NCI-H1417 (cell line): ENCODE data around the gene SLC25A13.

Source experiments
- DNase-seq, 3 experiments: peaks; one replicate each; lab custom pipeline; 2025; lab: John Stamatoyannopoulos, UW

Gene SLC25A13

GRCh38 chr7:96322847-96323461, 1.1 kb upstream of the SLC25A13 start:
- DNase-seq, result no peak

- DNase-seq, result no peak
Measured at GRCh38 chr7:96322373-96322695, 436 bp upstream of the SLC25A13 start.

GRCh38 chr7:96321031-96321657, 754 bp downstream of the SLC25A13 start:
- peak; percentile 81 to 96 (median 91) for DNase-seq

- peak in 1 of 3 experiments; percentile 62 for DNase-seq
Measured at GRCh38 chr7:96320442-96320841, 1.5 kb downstream of the SLC25A13 start.

GRCh38 chr7:96319439-96319838, 2.5 kb downstream of the SLC25A13 start:
- no peak for DNase-seq

- DNase-seq, result no peak
Measured at GRCh38 chr7:96316949-96317348, 4.9 kb downstream of the SLC25A13 start.

- no peak for DNase-seq
Measured at GRCh38 chr7:96315125-96315512, 6.8 kb downstream of the SLC25A13 start.

- no peak for DNase-seq
Measured at GRCh38 chr7:96314402-96315124, 7.3 kb downstream of the SLC25A13 start.

- no peak for DNase-seq
Measured at GRCh38 chr7:96313940-96314339, 8.0 kb downstream of the SLC25A13 start.

GRCh38 chr7:96312502-96312901, 9.4 kb downstream of the SLC25A13 start:
- DNase-seq, result no peak

- no peak for DNase-seq
Measured at GRCh38 chr7:96311967-96312366, 9.9 kb downstream of the SLC25A13 start.

GRCh38 chr7:96310110-96310509, 11.8 kb downstream of the SLC25A13 start:
- DNase-seq, result no peak

GRCh38 chr7:96308950-96309263, 13.0 kb downstream of the SLC25A13 start:
- DNase-seq, result no peak

- peak in 1 of 3 experiments; percentile 25 for DNase-seq
Measured at GRCh38 chr7:96308253-96308949, 13.5 kb downstream of the SLC25A13 start.

GRCh38 chr7:96306385-96307125, 15.3 kb downstream of the SLC25A13 start:
- no peak for DNase-seq

- no peak for DNase-seq
Measured at GRCh38 chr7:96305915-96306314, 16.0 kb downstream of the SLC25A13 start.

GRCh38 chr7:96304573-96304972, 17.3 kb downstream of the SLC25A13 start:
- DNase-seq, result peak in 2 of 3 experiments; percentile 19 to 66

- DNase-seq, result peak in 1 of 3 experiments; percentile 44
Measured at GRCh38 chr7:96303686-96304443, 18.0 kb downstream of the SLC25A13 start.

GRCh38 chr7:96303105-96303685, 18.7 kb downstream of the SLC25A13 start:
- no peak for DNase-seq

- DNase-seq, result no peak
Measured at GRCh38 chr7:96300986-96301385, 20.9 kb downstream of the SLC25A13 start.

- DNase-seq, result no peak
Measured at GRCh38 chr7:96300502-96300901, 21.4 kb downstream of the SLC25A13 start.
